ENCODE results near the gene P2RX3. TPM values are rescaled to one million over a fixed set of nuclear protein-coding genes. Genes with fewer than 3 reads are reported as not detected.

The P2RX3 gene
- total and polyA plus RNA-seq, 10 of the 15 experiments (the other 5 are each of a cell fraction or from before 2014, with no cell fraction given) = 0.05 to 0.12 TPM; not detected in 8

- no peak overlapping the region; the same call in 1 of the 2 replicates for H2AFZ ChIP-seq (ENCODE audit: control insufficient read depth, low read depth, low read length)
- intact Hi-C loops (cut with micrococcal nuclease; ENCODE audit: unreplicated experiment) = no loop called here
- no peak for ATAC-seq
- H3K4me2 ChIP-seq (ENCODE audit: control insufficient read depth, insufficient read depth) = no peak overlapping the region
- in situ Hi-C loops (cut with MboI) = no loop called here
- ChIA-PET SMC1A (ENCODE audit: uncharacterized antibody, unreplicated experiment) (no interaction called here), POLR2A (interaction anchor here (1.2 kb wide), 1 partner anchor 69 kb away, joined by 4 read pairs; no protein-coding TSS in a partner anchor), CTCF (interaction anchor here (1.2 to 2.4 kb wide), 3 partner anchors 8 to 211 kb away, joined by 3 to 8 read pairs (median 3); partner anchors contain the start of gene UBE2L6), RAD21 (ENCODE audit: unreplicated experiment) (interaction anchor here (1.1 kb wide), 1 partner anchor 11 kb away, joined by 3 read pairs; no protein-coding TSS in a partner anchor)
- H3K27ac ChIP-seq (ENCODE audit: control insufficient read depth, insufficient read depth) = no peak overlapping the region
- no peaks in the 10 kb centered on the region for H3K79me2 ChIP-seq (ENCODE audit: control insufficient read depth, insufficient read depth, low read length)
- no peaks in the 10 kb centered on the region for H3K36me3 ChIP-seq (ENCODE audit: control insufficient read depth in 2 of 2, insufficient read depth in 2 of 2, low read length in 1 of 2)
- WGBS (ENCODE audit: insufficient coverage, insufficient replicate concordance, low lambda C conversion rate, missing lambda C conversion rate) = 19% methylated on average over 9 of the region's 9 CpGs
- H3K9me3 ChIP-seq (replicated peaks; ENCODE audit: control insufficient read depth, insufficient read depth, low read length) = no peaks in the 10 kb centered on the region; the same call in 2 of the 3 replicates
- no peak overlapping the region for H3K4me3 ChIP-seq
- no TSS peak for BruUV-seq (replicated peaks)
- DNase-seq (ENCODE audit: low read depth, low spot score) = no peak
- H3K27me3 ChIP-seq (replicated peaks in 1 of 2; ENCODE audit: control insufficient read depth in 2 of 2, insufficient read depth in 2 of 2, low read length in 1 of 2) = no peaks in the 10 kb centered on the region; a peak in 1 of 4 replicates
- H3K4me1 ChIP-seq (ENCODE audit: control insufficient read depth, insufficient read depth, low read length) = no peaks in the 10 kb centered on the region
- H4K20me1 ChIP-seq (ENCODE audit: control insufficient read depth, insufficient read depth) = no peaks in the 10 kb centered on the region
- H3K9ac ChIP-seq (ENCODE audit: control insufficient read depth, insufficient read depth, low read length) = no peak overlapping the region
- no peak for FAIRE-seq
- TF ChIP-seq PKNOX1 (IDR thresholded peaks at IDR 0.05) (peak; percentile 51; the same call in 1 of the 2 replicates), EGR1 (IDR thresholded peaks at IDR 0.05; ENCODE audit: borderline replicate concordance in 1 of 2, low read depth in 2 of 2, low read length in 2 of 2) (no peak)
Observed at GRCh38 chr11:57356268-57356667, 18.1 kb downstream of the P2RX3 start.

GRCh38 chr11:57357310-57357709 is 19.2 kb downstream of the P2RX3 start:
- no peak for ATAC-seq
- POLR2A ChIA-PET = no interaction called here
- WGBS (ENCODE audit: insufficient coverage, insufficient replicate concordance, low lambda C conversion rate, missing lambda C conversion rate) = 31% methylated on average over 3 of the region's 3 CpGs

More at GRCh38 chr11:57357310-57357709, 19.2 kb downstream of the P2RX3 start:
- Histone ChIP-seq H3K79me2 (ENCODE audit: control insufficient read depth, insufficient read depth, low read length) (no peaks in the 10 kb centered on the region), H3K27ac (ENCODE audit: control insufficient read depth, insufficient read depth) (no peak overlapping the region), H3K9ac (ENCODE audit: control insufficient read depth, insufficient read depth, low read length) (no peak overlapping the region), H3K27me3 (replicated peaks in 1 of 2; ENCODE audit: control insufficient read depth in 2 of 2, insufficient read depth in 2 of 2, low read length in 1 of 2) (peaks cover 0 to 3% of the 10 kb centered on the region in 2 experiments; a peak in 2 of 4 replicates), H2AFZ (ENCODE audit: control insufficient read depth, low read depth, low read length) (no peak overlapping the region), H3K4me2 (ENCODE audit: control insufficient read depth, insufficient read depth) (no peak overlapping the region), H3K4me3 (no peak overlapping the region), H4K20me1 (ENCODE audit: control insufficient read depth, insufficient read depth) (no peaks in the 10 kb centered on the region), H3K9me3 (replicated peaks; ENCODE audit: control insufficient read depth, insufficient read depth, low read length) (no peaks in the 10 kb centered on the region; the same call in 2 of the 3 replicates), H3K4me1 (ENCODE audit: control insufficient read depth, insufficient read depth, low read length) (no peaks in the 10 kb centered on the region), H3K36me3 (ENCODE audit: control insufficient read depth in 2 of 2, insufficient read depth in 2 of 2, low read length in 1 of 2) (no peaks in the 10 kb centered on the region)
- TF ChIP-seq DPF2 (IDR thresholded peaks at IDR 0.05) = no peak
- no peak for TF ChIP-seq HSF1 (IDR thresholded peaks at IDR 0.05; ENCODE audit: low read depth, low read length)
- TF ChIP-seq EZH2 (IDR thresholded peaks at IDR 0.05; ENCODE audit: borderline replicate concordance, control insufficient read depth, low read depth, low read length) = no peak
- FAIRE-seq (no peak), DNase-seq (ENCODE audit: low read depth, low spot score) (no peak)
- ChIA-PET RAD21 (ENCODE audit: unreplicated experiment) (no interaction called here), SMC1A (ENCODE audit: uncharacterized antibody, unreplicated experiment) (interaction anchor here (1.0 kb wide), 1 partner anchor 9 kb away, joined by 4 read pairs; no protein-coding TSS in a partner anchor), CTCF (interaction anchor here (1.7 to 2.4 kb wide), 3 partner anchors 12 to 210 kb away, joined by 3 to 8 read pairs (median 7); partner anchors contain the start of gene UBE2L6)
- in situ Hi-C loops (cut with MboI) (no loop called here), intact Hi-C loops (cut with micrococcal nuclease; ENCODE audit: unreplicated experiment) (no loop called here)
- no TSS peak for BruUV-seq (replicated peaks)
